Ammon's horn (tissue), 1 donor: Measurements from ENCODE around the gene ZNF883.
"Not testable (repeated sequence)": the region's sequence is repeated elsewhere in the genome, so short reads cannot be mapped to it uniquely, and the experiment has no call there.

ENCODE experiments used
- DNase-seq: peaks from one replicate; pipeline ENCODE4 v3.0.0-alpha.2; 2016; ENCODE audit warnings: low spot score

Gene ZNF883

GRCh38 chr9:113011911-113012381, at the start of gene ZNF883:
TSS of gene ZNF883 (minus strand) at chr9:113012192.
- DNase-seq, result peak; percentile 77

- not testable (repeated sequence) for DNase-seq
These were observed 49.3 kb upstream of the ZNF883 start for GRCh38 chr9:113061072-113061850.

- DNase-seq, result not testable (repeated sequence)
These were observed 47.7 kb upstream of the ZNF883 start for GRCh38 chr9:113059581-113060284.

GRCh38 chr9:113057193-113057592, 45.2 kb upstream of the ZNF883 start:
- no peak for DNase-seq

GRCh38 chr9:113056191-113057106, 44.5 kb upstream of the ZNF883 start, which contains the start of gene ZFP37:
TSS of gene ZFP37 (minus strand) at chr9:113056724. CDS start at chr9:113056688, 36 bp downstream.
- DNase-seq, result peak; percentile 97

- DNase-seq, result no peak
These were observed 31.1 kb upstream of the ZNF883 start for GRCh38 chr9:113042884-113043657.

- DNase-seq, result no peak
These were observed 14.2 kb upstream of the ZNF883 start for GRCh38 chr9:113026200-113026599.

- no peak for DNase-seq
These were observed 6.3 kb upstream of the ZNF883 start for GRCh38 chr9:113018247-113018646.

GRCh38 chr9:113012492-113012891, 500 bp upstream of the ZNF883 start:
- DNase-seq, result no peak

GRCh38 chr9:113005777-113006176, 6.2 kb downstream of the ZNF883 start:
- DNase-seq, result no peak

- no peak for DNase-seq
These were observed 14.6 kb downstream of the ZNF883 start for GRCh38 chr9:112997236-112997941.

- DNase-seq, result no peak
These were observed 40.6 kb downstream of the ZNF883 start for GRCh38 chr9:112971415-112971814.

- DNase-seq, result no peak
These were observed 41.1 kb downstream of the ZNF883 start for GRCh38 chr9:112970939-112971338.

GRCh38 chr9:112969730-112970129, 42.3 kb downstream of the ZNF883 start:
- no peak for DNase-seq

- DNase-seq, result no peak
These were observed 56.4 kb downstream of the ZNF883 start for GRCh38 chr9:112955550-112955949.

- no peak for DNase-seq
These were observed 66.3 kb downstream of the ZNF883 start for GRCh38 chr9:112945620-112946208.

- no peak for DNase-seq
These were observed 72.6 kb downstream of the ZNF883 start for GRCh38 chr9:112939418-112939817.

- DNase-seq, result no peak
These were observed 78.3 kb downstream of the ZNF883 start for GRCh38 chr9:112933696-112934095.

GRCh38 chr9:112925058-112925641, 86.8 kb downstream of the ZNF883 start:
- DNase-seq, result peak; percentile 61

- DNase-seq, result peak; percentile 57
These were observed 90.4 kb downstream of the ZNF883 start for GRCh38 chr9:112921549-112921948.
